ENCODE data around the gene NTHL1.

- no peak for TF ChIP-seq CTCF (IDR thresholded peaks at IDR 0.05; ENCODE audit: insufficient read depth, low read depth, low read length)
- TF ChIP-seq EZH2 (IDR thresholded peaks at IDR 0.05; ENCODE audit: insufficient read depth, low read length), result no peak
Observed at GRCh38 chr16:2015947-2016208, 31.8 kb downstream of the NTHL1 start.

Measured in astrocyte (in vitro differentiated cells and primary cell).